ENCODE data around the gene CCRL2. TPM values are rescaled to one million over a fixed set of nuclear protein-coding genes. Genes with fewer than 3 reads are reported as not detected.
"Not testable (repeated sequence)": the region's sequence is repeated elsewhere in the genome, so short reads cannot be mapped to it uniquely, and the experiment has no call there.

CCRL2 gene
- total and polyA plus RNA-seq, 12 donors = 0.60 to 6.8 (median 1.9) TPM

DNA sequence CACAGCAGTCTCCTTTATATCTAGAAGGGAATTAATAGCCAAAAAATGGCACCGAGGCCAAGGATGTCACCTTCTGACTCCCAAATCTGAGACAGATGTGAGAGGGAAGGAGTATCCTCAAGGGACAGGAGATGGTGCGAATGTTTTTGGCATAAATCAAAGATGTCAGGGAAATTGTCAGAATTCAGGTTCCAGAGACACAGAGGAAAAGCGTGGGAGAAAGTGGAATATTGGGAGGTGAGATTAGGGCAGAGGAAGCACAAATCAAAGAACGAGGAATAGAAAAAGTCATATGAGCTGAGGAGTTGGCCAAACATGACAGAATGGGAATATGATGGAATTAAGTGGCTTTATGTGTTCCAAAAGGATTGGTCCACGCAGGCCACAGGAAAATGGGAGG is 6.2 kb upstream of the CCRL2 start:
- intact Hi-C loops (cut with DNase I) = no loop called here
- TF ChIP-seq, protein P1, sequence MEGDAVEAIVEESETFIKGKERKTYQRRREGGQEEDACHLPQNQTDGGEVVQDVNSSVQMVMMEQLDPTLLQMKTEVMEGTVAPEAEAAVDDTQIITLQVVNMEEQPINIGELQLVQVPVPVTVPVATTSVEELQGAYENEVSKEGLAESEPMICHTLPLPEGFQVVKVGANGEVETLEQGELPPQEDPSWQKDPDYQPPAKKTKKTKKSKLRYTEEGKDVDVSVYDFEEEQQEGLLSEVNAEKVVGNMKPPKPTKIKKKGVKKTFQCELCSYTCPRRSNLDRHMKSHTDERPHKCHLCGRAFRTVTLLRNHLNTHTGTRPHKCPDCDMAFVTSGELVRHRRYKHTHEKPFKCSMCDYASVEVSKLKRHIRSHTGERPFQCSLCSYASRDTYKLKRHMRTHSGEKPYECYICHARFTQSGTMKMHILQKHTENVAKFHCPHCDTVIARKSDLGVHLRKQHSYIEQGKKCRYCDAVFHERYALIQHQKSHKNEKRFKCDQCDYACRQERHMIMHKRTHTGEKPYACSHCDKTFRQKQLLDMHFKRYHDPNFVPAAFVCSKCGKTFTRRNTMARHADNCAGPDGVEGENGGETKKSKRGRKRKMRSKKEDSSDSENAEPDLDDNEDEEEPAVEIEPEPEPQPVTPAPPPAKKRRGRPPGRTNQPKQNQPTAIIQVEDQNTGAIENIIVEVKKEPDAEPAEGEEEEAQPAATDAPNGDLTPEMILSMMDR (IDR thresholded peaks at IDR 0.05) = no peak
- TF ChIP-seq POLR2A (IDR thresholded peaks at IDR 0.05) = no peak
- Histone ChIP-seq H3K4me1 (replicated peaks in 1 of 2) (no peaks in the 10 kb centered on the region), H3K27ac (no peak overlapping the region), H3K4me3 (no peak overlapping the region), H3K36me3 (replicated peaks in 1 of 2) (no peaks in the 10 kb centered on the region), H3K27me3 (no peaks in the 10 kb centered on the region), H3K9me3 (replicated peaks in 1 of 3) (no peaks in the 10 kb centered on the region)
- no peak for DNase-seq
- WGBS, 4 donors = 72 to 84% (median 78%) methylated on average over 5 of the region's 5 CpGs

DNA sequence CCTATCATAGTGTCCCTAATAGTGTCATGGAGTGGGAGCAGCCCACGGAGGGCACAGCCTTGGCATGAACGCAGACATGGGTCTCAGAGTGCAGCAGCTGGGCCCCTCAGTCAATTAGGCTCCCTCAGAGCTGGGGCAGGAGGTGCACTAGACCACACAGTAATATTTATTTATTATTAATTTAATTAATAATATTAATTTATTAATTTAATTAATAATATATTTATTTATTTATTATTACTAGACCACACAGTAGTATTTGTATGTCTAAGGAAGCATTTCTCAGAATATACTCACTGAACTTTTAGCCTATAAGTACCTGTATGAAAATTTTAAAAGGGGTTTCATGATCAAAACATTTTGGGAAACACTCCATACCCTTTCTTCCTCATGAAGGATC is 5.5 kb upstream of the CCRL2 start:
- Histone ChIP-seq H3K36me3 (replicated peaks in 1 of 2) (no peaks in the 10 kb centered on the region), H3K9me3 (replicated peaks in 1 of 3) (no peaks in the 10 kb centered on the region), H3K27ac (no peak overlapping the region), H3K4me1 (replicated peaks in 1 of 2) (no peaks in the 10 kb centered on the region), H3K4me3 (no peak overlapping the region), H3K27me3 (no peaks in the 10 kb centered on the region)
- no peak for TF ChIP-seq POLR2A (IDR thresholded peaks at IDR 0.05)
- TF ChIP-seq, protein P1 (IDR thresholded peaks at IDR 0.05) = no peak
- intact Hi-C loops (cut with DNase I) = no loop called here
- 83 to 90% (median 86%) methylated on average over 2 of the region's 2 CpGs for WGBS, 4 donors
- DNase-seq = no peak

DNA sequence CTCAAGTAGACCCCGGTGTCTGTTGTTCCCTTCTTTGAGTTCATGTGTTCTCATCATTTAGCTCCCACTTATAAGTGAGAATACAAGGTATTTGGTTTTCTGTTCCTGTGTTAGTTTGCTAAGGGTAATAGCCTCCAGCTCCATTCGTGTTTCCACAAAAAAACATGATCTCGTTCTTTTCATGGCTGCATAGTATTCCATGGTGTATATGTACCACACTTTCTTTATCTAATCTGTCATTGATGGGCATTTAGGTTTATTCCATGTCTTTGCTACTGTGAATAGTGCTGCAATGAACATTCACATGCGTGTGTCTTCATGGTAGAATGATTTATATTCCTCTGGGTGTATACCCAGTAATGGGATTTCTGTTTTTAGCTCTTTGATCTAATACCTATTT is 4.2 kb upstream of the CCRL2 start:
- DNase-seq; H3K9me3 ChIP-seq (replicated peaks in 1 of 3); H3K4me1 ChIP-seq (replicated peaks in 1 of 2); H3K27ac ChIP-seq; intact Hi-C loops (cut with DNase I); H3K4me3 ChIP-seq; H3K36me3 ChIP-seq (replicated peaks in 1 of 2); H3K27me3 ChIP-seq: not testable (repeated sequence)
- WGBS, 4 donors = 78 to 84% (median 82%) methylated on average over 4 of the region's 4 CpGs

DNA sequence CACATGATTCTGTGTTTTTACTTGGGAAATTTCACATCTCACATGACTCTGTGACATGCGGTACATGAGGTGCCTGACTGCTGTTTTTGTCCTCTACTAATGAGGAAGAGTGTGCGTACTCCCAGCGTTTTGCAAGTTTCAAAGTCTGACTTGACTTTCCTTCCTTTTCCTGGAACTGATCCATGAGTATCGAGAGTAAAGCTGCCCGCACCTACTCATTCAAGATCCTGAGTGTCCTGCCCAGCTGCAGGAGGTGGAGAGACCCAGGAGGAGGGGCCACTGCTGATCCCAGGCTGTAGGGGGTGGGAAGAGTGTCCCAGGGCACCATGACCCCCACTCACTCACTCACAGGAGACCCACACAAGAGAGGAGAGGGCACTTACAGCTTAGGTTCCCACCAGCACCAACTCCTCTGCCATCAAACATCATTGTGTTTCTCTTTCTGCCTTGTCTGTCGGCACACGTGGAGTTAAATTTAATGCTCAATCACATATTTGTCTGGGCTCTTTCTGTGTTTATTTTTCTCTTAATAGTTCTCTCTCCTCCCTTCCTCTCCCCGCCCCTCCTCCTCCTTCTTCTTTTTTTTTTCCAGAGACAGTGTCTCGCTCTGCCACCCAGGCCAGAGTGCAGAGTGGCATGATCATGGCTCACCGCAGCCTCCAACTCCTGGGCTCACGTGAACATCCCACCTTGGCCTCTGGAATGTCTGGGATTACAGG is 1.6 kb upstream of the CCRL2 start:
- Histone ChIP-seq H3K27me3 (no peaks in the 10 kb centered on the region), H3K4me1 (replicated peaks in 1 of 2) (no peaks in the 10 kb centered on the region), H3K27ac (peak overlapping the region; percentile 40 to 92 (median 51)), H3K9me3 (replicated peaks in 1 of 3) (no peaks in the 10 kb centered on the region), H3K4me3 (no peak overlapping the region), H3K36me3 (replicated peaks in 1 of 2) (no peaks in the 10 kb centered on the region)
- DNase-seq = peak in 5 of 7 donors; percentile 18 to 57 (median 35)
- intact Hi-C loops (cut with DNase I) = no loop called here
- WGBS, 4 donors = 48 to 56% (median 51%) methylated on average over 9 to 11 of the region's 11 CpGs
- TF ChIP-seq, protein P1 (IDR thresholded peaks at IDR 0.05) = no peak
- no peak for TF ChIP-seq POLR2A (IDR thresholded peaks at IDR 0.05)

DNA sequence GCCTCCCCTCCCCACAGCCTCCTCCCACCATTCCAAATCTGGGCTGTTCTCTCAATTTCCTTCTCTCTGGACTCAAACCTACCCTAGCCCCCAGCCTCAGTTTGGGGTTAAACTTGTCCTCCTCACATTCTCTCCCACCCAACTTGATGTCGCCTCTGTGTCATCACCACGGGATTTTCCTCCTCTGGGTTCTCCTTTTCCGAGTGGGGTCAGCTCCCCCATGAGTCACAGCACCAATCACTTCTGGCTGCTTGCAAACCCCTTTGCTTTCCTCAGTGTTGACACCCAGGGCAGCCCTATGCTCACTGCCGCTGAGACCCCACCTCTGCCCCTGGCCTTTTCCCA is 644 bp upstream of the CCRL2 start:
- peak; percentile 22 to 58 (median 49) for DNase-seq
- WGBS, 4 donors = 67 to 81% (median 76%) methylated on average over 4 of the region's 4 CpGs
- Histone ChIP-seq H3K27ac (peak overlapping the region in 4 of 5 donors; percentile 46 to 92 (median 66)), H3K4me1 (replicated peaks in 1 of 2) (no peaks in the 10 kb centered on the region), H3K9me3 (replicated peaks in 1 of 3) (no peaks in the 10 kb centered on the region), H3K36me3 (replicated peaks in 1 of 2) (no peaks in the 10 kb centered on the region), H3K4me3 (no peak overlapping the region), H3K27me3 (no peaks in the 10 kb centered on the region)
- no peak for TF ChIP-seq POLR2A (IDR thresholded peaks at IDR 0.05)
- TF ChIP-seq, protein P1 (IDR thresholded peaks at IDR 0.05) = no peak
- intact Hi-C loops (cut with DNase I) = no loop called here
